WERI-Rb-1 (cell line): ENCODE data around the gene OXNAD1.
A peak's percentile ranks its signal among the peaks of the same experiment; 100 is the strongest.

Source experiments
- DNase-seq: peaks from one replicate; pipeline ENCODE4 v3.0.0-alpha.2; 2020
- H3K27ac ChIP-seq: fragments of 250-450 bp; sonication (Bioruptor Pico); 2 replicates; pipeline ENCODE4 v1.5.1; 2020; ENCODE audit warnings: mild to moderate bottlenecking, moderate library complexity
- H3K27me3 ChIP-seq: fragments of 250-450 bp; sonication (Bioruptor Pico); 2 replicates; pipeline ENCODE4 v1.5.1; 2021; ENCODE audit warnings: mild to moderate bottlenecking, low read depth, moderate library complexity; ENCODE audit not compliant: insufficient read depth, severe bottlenecking
- H3K36me3 ChIP-seq: fragments of 250-450 bp; sonication (Bioruptor Pico); 2 replicates; pipeline ENCODE4 v1.5.1; 2020; ENCODE audit warnings: mild to moderate bottlenecking, moderate library complexity
- H3K4me3 ChIP-seq: 2 replicates; pipeline ENCODE4 v1.5.1; 2011; ENCODE audit warnings: low read depth, mild to moderate bottlenecking, control low read depth, low read length
- H3K9me3 ChIP-seq: fragments of 250-450 bp; sonication (Bioruptor Pico); 2 replicates; pipeline ENCODE4 v1.5.1; 2021; ENCODE audit warnings: mild to moderate bottlenecking, moderate library complexity; ENCODE audit not compliant: severe bottlenecking
- TF ChIP-seq, protein P1 (sequence below): IDR thresholded peaks from 2 replicates; pipeline ENCODE4 v1.5.1; 2011; ENCODE audit warnings: low read depth, mild to moderate bottlenecking, control low read depth, inconsistent platforms, low read length

Gene OXNAD1

DNA sequence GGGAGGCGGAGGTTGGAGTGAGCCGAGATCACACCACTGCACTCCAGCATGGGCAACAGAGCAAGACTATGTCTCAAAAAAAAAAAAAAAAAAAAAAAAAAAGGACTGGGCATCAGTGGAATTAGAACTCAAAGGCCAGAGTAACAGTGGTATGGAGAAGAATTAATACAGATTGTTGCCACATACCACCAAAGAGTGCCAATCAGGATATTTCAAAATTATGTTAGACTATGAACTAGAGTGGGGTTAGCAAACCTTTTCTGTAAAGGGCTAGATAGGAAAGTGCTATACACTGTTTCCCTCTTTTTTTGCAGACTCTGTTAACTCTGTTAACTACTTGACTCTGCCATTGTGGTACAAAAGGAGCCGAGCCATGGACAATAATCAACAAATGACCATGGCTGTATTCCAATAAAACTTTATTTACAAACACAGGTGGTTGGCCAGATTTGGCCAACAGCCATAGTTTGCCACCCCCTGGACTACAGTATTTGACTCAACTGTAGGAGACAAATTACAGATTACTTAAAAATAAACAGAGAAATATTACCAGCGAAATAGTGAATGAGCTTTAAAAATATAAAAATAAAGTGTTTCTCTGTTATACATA, 28.9 kb upstream of the OXNAD1 start:
- H3K27ac ChIP-seq: no peak overlapping the region
- H3K27me3 ChIP-seq: no peaks in the 10 kb centered on the region
- peaks cover 11% of the 10 kb centered on the region for H3K9me3 ChIP-seq
- no peak overlapping the region for H3K4me3 ChIP-seq
- no peak for DNase-seq
- H3K36me3 ChIP-seq: no peaks in the 10 kb centered on the region
- TF ChIP-seq, protein P1, sequence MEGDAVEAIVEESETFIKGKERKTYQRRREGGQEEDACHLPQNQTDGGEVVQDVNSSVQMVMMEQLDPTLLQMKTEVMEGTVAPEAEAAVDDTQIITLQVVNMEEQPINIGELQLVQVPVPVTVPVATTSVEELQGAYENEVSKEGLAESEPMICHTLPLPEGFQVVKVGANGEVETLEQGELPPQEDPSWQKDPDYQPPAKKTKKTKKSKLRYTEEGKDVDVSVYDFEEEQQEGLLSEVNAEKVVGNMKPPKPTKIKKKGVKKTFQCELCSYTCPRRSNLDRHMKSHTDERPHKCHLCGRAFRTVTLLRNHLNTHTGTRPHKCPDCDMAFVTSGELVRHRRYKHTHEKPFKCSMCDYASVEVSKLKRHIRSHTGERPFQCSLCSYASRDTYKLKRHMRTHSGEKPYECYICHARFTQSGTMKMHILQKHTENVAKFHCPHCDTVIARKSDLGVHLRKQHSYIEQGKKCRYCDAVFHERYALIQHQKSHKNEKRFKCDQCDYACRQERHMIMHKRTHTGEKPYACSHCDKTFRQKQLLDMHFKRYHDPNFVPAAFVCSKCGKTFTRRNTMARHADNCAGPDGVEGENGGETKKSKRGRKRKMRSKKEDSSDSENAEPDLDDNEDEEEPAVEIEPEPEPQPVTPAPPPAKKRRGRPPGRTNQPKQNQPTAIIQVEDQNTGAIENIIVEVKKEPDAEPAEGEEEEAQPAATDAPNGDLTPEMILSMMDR: no peak

GRCh38 chr3:16236856-16237393, 28.1 kb upstream of the OXNAD1 start:
- Histone ChIP-seq H3K27ac (no peak overlapping the region), H3K4me3 (no peak overlapping the region), H3K9me3 (peaks cover 11% of the 10 kb centered on the region), H3K27me3 (no peaks in the 10 kb centered on the region), H3K36me3 (no peaks in the 10 kb centered on the region)
- DNase-seq: no peak
- TF ChIP-seq, protein P1: no peak

DNA sequence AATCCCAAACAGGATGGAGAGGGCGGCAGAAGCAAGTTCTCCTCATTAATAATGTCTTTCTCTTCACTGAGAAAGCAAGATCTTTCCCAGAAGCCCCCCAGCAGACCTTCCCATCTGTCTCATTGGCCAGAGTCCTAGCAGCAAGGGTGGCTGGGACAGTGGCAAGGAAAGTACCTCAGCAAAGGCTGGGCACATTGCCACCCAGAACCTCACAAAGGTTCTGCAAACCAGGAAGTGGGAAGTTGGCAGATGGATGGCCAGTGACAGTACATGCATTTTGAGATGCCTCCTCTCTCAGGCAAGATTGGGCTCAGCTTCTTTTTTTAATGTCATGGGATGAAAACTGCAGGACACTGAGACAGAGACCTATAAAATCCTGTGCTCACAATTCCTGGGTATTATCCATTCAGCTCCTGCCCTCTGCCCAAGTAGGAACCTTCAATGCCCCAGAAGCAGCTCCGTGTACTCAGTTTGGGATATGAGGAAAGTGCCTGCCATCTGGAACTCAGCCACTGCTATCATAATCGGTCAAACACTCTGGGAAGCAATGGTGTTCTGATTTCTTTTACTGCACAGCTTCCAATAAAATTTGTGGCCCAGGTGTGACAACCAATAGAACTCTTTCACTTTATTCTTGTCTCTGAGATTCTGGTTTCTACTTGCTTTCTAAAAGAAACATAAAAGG, 25.8 kb upstream of the OXNAD1 start:
- peaks cover 10% of the 10 kb centered on the region for H3K9me3 ChIP-seq
- H3K36me3 ChIP-seq: no peaks in the 10 kb centered on the region
- H3K27me3 ChIP-seq: no peaks in the 10 kb centered on the region
- DNase-seq: peak; percentile 28
- TF ChIP-seq, protein P1: no peak
- peak overlapping the region; percentile 17 for H3K4me3 ChIP-seq
- H3K27ac ChIP-seq: peak overlapping the region; percentile 84

GRCh38 chr3:16239780-16240179, 25.2 kb upstream of the OXNAD1 start:
- H3K4me3 ChIP-seq: peak overlapping the region; percentile 17
- peaks cover 5% of the 10 kb centered on the region for H3K9me3 ChIP-seq
- DNase-seq: peak; percentile 65
- H3K36me3 ChIP-seq: no peaks in the 10 kb centered on the region
- peak overlapping the region; percentile 84 for H3K27ac ChIP-seq
- no peaks in the 10 kb centered on the region for H3K27me3 ChIP-seq
- TF ChIP-seq, protein P1: no peak

- no peaks in the 10 kb centered on the region for H3K36me3 ChIP-seq
- TF ChIP-seq, protein P1: no peak
- no peak overlapping the region for H3K4me3 ChIP-seq
Observed at GRCh38 chr3:16240229-16241023, 24.6 kb upstream of the OXNAD1 start.

More at GRCh38 chr3:16240229-16241023, 24.6 kb upstream of the OXNAD1 start:
- Histone ChIP-seq H3K27me3 (no peaks in the 10 kb centered on the region), H3K9me3 (peaks cover 3% of the 10 kb centered on the region), H3K27ac (peak overlapping the region; percentile 84)
- DNase-seq: peak; percentile 55
